Neutrophil (primary cell): Measurements from ENCODE around the gene VPS26B.
"Not testable (repeated sequence)": the region's sequence is repeated elsewhere in the genome, so short reads cannot be mapped to it uniquely, and the experiment has no call there.

ENCODE experiments used
- H3K27ac ChIP-seq: fragments of 200-600 bp; sonication (generic); 2 replicates; pipeline ENCODE4 v1.5.1; 2016; ENCODE audit warnings: mild to moderate bottlenecking, moderate library complexity
- H3K27me3 ChIP-seq: fragments of 200-600 bp; sonication (generic); 2 replicates; pipeline ENCODE4 v1.6.0; 2016; ENCODE audit warnings: mild to moderate bottlenecking
- H3K36me3 ChIP-seq: fragments of 200-600 bp; sonication (generic); 2 replicates; pipeline ENCODE4 v1.5.1; 2017
- H3K4me1 ChIP-seq, 2 experiments: fragments of 200-600 bp in 1 of 2; sonication (generic) in 1 of 2; 1 replicate in 1 of 2; 2 replicates in 1 of 2; pipeline versions ENCODE4 v1.5.1 to v1.6.1; 2013 to 2016; ENCODE audit warnings: low read depth in 1 of 2, low read length in 1 of 2, mild to moderate bottlenecking in 1 of 2, moderate library complexity in 1 of 2; ENCODE audit not compliant: control insufficient read depth in 1 of 2, insufficient read depth in 1 of 2
- H3K4me3 ChIP-seq, 2 experiments: fragments of 200-600 bp in 1 of 2; sonication (generic) in 1 of 2; 1 replicate in 1 of 2; 2 replicates in 1 of 2; pipeline ENCODE4 v1.5.1; 2013 to 2016; ENCODE audit warnings: low read depth in 1 of 2, low read length in 1 of 2, mild to moderate bottlenecking in 1 of 2, moderate library complexity in 1 of 2
- H3K9me3 ChIP-seq: fragments of 200-600 bp; sonication (generic); 2 replicates; pipeline ENCODE4 v1.5.1; 2016
- TF ChIP-seq, protein P1 (sequence below): fragments of 200-600 bp; sonication (generic); IDR thresholded peaks from 2 replicates; pipeline ENCODE4 v1.5.1; 2016; ENCODE audit warnings: antibody characterized with exemption

Gene VPS26B

DNA sequence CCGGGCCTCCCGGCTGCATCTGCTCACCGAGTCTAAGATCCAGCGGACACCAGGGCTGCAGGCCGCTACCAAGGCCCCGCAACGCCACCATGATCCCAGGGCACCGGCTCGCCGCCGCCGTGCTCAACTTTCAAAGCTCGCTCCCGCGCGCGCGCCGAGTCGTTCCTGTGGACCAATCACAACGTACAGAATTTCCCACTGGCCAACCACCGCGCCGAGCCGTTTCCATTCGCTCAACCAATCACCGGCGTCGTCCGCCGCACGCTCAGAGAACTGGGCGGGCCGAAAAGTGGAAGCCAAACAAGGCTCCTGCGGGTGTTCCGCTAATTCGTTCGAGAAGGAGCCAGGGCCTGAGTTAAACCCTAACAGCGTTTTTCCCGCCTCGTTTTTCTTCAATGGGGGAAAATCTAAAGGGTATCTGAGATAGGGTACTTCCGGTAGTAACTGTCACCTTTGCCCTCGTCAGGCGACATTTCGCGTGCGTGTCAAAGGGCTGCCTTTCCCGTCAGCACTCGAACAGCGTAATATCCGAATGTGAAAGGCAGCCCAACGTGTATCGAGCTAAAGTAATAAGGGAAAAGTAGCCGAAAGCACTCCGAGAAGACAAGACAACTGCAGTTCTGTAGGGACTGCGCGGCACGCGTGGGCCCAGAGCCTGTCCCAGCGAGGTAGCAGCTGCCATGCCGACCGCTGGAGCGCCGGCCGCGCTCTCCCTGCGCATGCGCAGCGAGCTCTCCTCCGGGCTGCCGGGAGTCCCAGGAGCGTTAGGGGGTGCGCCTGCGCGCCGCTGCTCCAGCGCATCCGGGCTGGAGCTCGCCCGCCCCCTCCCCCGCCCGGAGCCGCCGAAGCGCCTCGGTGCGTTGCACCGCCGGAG lies at the start of gene VPS26B, which contains the start of gene NCAPD3:
TSS of gene VPS26B (plus strand) at position 836 of the 874 bp plus-strand sequence. CDS start 452 bp downstream, outside the sequence.
TSS of gene NCAPD3 (minus strand) at position 132 of the 874 bp plus-strand sequence. CDS start at position 91, 41 bp downstream.
- Histone ChIP-seq H3K27ac (peak within 1 kb of the TSS; percentile 93), H3K4me3 (peak within 1 kb of the TSS; percentile 93 to 100), H3K36me3 (peaks cover 3% of the 10 kb centered on the region), H3K4me1 (peaks cover 40 to 46% of the 10 kb centered on the region in 2 experiments), H3K9me3 (no peaks in the 10 kb centered on the region), H3K27me3 (no peaks in the 10 kb centered on the region)
- TF ChIP-seq, protein P1, sequence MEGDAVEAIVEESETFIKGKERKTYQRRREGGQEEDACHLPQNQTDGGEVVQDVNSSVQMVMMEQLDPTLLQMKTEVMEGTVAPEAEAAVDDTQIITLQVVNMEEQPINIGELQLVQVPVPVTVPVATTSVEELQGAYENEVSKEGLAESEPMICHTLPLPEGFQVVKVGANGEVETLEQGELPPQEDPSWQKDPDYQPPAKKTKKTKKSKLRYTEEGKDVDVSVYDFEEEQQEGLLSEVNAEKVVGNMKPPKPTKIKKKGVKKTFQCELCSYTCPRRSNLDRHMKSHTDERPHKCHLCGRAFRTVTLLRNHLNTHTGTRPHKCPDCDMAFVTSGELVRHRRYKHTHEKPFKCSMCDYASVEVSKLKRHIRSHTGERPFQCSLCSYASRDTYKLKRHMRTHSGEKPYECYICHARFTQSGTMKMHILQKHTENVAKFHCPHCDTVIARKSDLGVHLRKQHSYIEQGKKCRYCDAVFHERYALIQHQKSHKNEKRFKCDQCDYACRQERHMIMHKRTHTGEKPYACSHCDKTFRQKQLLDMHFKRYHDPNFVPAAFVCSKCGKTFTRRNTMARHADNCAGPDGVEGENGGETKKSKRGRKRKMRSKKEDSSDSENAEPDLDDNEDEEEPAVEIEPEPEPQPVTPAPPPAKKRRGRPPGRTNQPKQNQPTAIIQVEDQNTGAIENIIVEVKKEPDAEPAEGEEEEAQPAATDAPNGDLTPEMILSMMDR, result peak; percentile 19

DNA sequence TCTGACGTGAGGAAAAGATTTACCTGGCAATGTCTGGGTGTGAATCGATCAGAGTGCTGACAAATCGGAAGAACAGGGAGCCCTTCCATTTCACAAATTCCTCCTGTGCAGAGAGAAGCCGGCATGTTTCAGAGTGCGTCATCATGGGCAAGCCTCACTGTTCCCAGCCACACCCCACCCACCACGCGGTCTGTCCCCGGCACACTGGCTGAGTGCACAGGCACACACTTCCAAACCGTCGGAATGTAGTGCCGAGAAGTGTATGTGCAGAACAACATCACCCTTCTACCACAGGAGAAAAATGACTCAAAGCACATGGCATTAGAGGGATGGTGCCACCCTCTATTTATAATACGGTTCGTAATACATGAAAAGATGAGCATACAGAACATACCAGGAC lies 48.2 kb upstream of the VPS26B start:
- no peak overlapping the region for H3K27ac ChIP-seq
- no peaks in the 10 kb centered on the region for H3K9me3 ChIP-seq
- H3K27me3 ChIP-seq, result no peaks in the 10 kb centered on the region
- H3K4me3 ChIP-seq, result no peak overlapping the region
- no peaks in the 10 kb centered on the region for H3K4me1 ChIP-seq
- TF ChIP-seq, protein P1, result no peak
- H3K36me3 ChIP-seq, result peaks cover 82% of the 10 kb centered on the region

DNA sequence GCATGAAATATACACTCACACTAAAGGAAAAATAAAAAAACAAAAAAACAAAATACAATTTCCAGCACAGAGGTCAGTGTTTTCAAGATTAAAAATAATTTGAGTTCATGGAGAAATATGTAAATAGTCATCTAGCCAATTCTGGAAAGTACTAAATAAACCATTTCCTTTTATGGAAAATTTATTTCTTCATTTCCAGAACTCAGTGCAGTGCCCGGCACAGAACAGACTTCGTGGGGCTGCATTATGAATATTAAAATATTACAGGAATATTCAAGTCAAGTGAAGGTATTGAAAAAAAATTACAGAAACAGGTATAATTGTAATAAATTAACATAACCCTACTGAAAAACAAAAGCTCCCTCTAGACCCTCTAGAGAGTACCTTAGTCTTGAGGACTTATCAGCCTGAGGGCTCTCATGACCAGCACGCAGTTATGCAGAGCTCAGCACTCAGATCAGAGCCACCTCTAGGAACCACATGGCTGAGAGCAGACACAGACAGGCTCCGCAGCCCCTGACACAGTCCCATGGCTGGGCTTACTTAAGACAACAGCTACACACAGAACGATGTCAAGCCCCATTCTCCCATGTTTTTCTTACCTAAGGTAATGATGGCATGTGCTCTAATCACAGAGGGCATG lies 46.3 kb upstream of the VPS26B start:
- H3K9me3 ChIP-seq, result no peaks in the 10 kb centered on the region
- TF ChIP-seq, protein P1, result no peak
- no peaks in the 10 kb centered on the region for H3K27me3 ChIP-seq
- H3K36me3 ChIP-seq, result peaks cover 84% of the 10 kb centered on the region
- no peaks in the 10 kb centered on the region for H3K4me1 ChIP-seq
- H3K4me3 ChIP-seq, result no peak overlapping the region
- H3K27ac ChIP-seq, result no peak overlapping the region

DNA sequence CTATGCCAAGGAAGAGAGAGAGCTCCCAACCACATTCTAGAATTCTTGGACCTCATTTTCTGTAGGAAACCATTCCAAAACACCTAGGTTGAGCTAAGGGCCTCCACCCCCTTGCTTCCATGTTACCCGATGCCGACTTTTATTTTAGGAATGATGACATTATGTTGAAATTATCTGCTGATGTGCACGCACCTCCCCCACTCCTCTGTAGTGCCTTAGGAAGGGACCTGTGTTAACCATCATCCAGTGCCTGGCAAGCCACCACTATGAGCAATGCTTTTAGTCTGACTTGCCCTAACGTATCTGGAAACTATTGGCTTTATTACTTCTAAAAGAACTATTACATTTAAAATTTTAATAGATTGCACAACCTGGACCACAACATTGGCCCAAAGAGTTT lies 42.8 kb upstream of the VPS26B start:
- no peak overlapping the region for H3K27ac ChIP-seq
- no peak overlapping the region for H3K4me3 ChIP-seq
- H3K27me3 ChIP-seq, result no peaks in the 10 kb centered on the region
- H3K36me3 ChIP-seq, result peaks cover 89% of the 10 kb centered on the region
- TF ChIP-seq, protein P1, result no peak
- H3K9me3 ChIP-seq, result no peaks in the 10 kb centered on the region
- H3K4me1 ChIP-seq, result no peaks in the 10 kb centered on the region

DNA sequence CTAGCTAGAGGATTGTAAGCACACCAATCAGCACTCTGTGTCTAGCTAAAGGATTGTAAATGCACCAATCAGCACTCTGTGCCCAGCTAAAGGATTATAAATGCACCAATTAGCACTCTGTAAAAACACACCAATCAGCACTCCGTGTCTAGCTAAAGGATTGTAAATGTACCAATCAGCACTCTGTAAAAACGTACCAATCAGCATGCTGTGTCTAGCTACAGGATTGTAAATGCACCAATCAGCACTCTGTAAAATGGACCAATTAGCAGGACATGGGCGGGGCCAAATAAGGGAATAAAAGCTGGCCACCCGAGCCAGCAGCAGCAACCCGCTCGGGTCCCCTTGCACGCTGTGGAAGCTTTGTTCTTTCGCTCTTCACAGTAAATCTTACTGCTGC lies 36.4 kb upstream of the VPS26B start:
- H3K27me3 ChIP-seq, H3K9me3 ChIP-seq, H3K27ac ChIP-seq, H3K4me1 ChIP-seq, H3K4me3 ChIP-seq: not testable (repeated sequence)
- peaks cover 81% of the 10 kb centered on the region for H3K36me3 ChIP-seq

DNA sequence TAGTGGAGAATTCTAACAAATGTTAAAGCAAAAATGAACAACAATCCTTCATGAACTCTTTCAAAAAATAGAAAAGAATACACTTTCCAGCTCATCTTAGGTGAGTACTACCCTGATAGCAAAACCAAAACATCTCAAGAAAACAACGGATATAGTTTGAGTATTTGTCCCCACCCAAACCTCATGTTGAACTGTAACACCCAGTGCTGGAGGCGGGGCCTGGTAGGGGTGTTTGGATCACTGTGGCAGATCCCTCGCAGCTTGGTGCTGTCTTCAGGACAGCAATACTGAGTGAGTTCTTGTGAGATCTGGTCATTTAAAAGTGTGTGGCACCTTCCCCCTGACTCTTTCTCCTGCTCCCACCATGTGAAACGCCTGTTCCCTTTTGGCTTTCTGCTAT lies 27.7 kb upstream of the VPS26B start:
- peaks cover 47% of the 10 kb centered on the region for H3K36me3 ChIP-seq
- TF ChIP-seq, protein P1, result no peak
- H3K27ac ChIP-seq, result no peak overlapping the region
- no peak overlapping the region for H3K4me3 ChIP-seq
- H3K27me3 ChIP-seq, result no peaks in the 10 kb centered on the region
- H3K4me1 ChIP-seq, result no peaks in the 10 kb centered on the region
- no peaks in the 10 kb centered on the region for H3K9me3 ChIP-seq
